Smooth muscle cell (in vitro differentiated cells): Measurements from ENCODE around the gene HEY2. TPM values are rescaled to one million over a fixed set of nuclear protein-coding genes. Genes with fewer than 3 reads are reported as not detected.
A peak's percentile ranks its signal among the peaks of the same experiment; 100 is the strongest.

Experiments
- DNase-seq: peaks from one replicate; lab custom pipeline; 2025; ENCODE audit not compliant: unreplicated experiment; lab: John Stamatoyannopoulos, UW
- H2AFZ ChIP-seq: fragments of 200-600 bp; sonication (generic); 2 replicates; pipeline ENCODE4 v1.6.0; 2016; ENCODE audit warnings: antibody characterized with exemption, low read depth, mild to moderate bottlenecking
- H3F3A ChIP-seq: fragments of 200-600 bp; sonication (generic); 2 replicates; pipeline ENCODE4 v1.6.0; 2017; ENCODE audit warnings: antibody characterized with exemption, low read depth
- H3K27ac ChIP-seq: fragments of 200-600 bp; sonication (generic); 2 replicates; pipeline ENCODE4 v1.5.1; 2016; ENCODE audit warnings: low read depth, mild to moderate bottlenecking
- H3K27me3 ChIP-seq: fragments of 200-600 bp; sonication (generic); 2 replicates; pipeline ENCODE4 v1.6.1; 2016; ENCODE audit warnings: low read depth, mild to moderate bottlenecking
- H3K36me3 ChIP-seq: fragments of 200-600 bp; sonication (generic); 2 replicates; pipeline ENCODE4 v1.5.1; 2016; ENCODE audit warnings: low read depth
- H3K4me1 ChIP-seq: fragments of 200-600 bp; sonication (generic); 2 replicates; pipeline ENCODE4 v1.5.1; 2016; ENCODE audit warnings: low read depth
- H3K4me2 ChIP-seq: fragments of 200-600 bp; sonication (generic); 2 replicates; pipeline ENCODE4 v1.6.0; 2016; ENCODE audit warnings: mild to moderate bottlenecking
- H3K4me3 ChIP-seq: fragments of 200-600 bp; sonication (generic); 2 replicates; pipeline ENCODE4 v1.5.1; 2016; ENCODE audit warnings: mild to moderate bottlenecking
- H3K79me2 ChIP-seq: fragments of 200-600 bp; sonication (generic); 2 replicates; pipeline ENCODE4 v1.6.0; 2016; ENCODE audit warnings: low read depth, mild to moderate bottlenecking
- H3K9ac ChIP-seq: fragments of 200-600 bp; sonication (generic); 2 replicates; pipeline ENCODE4 v1.6.0; 2016; ENCODE audit warnings: low read depth
- H3K9me3 ChIP-seq: fragments of 200-600 bp; sonication (generic); replicated peaks from 2 replicates; pipeline ENCODE4 v1.5.1; 2016; ENCODE audit warnings: low read depth
- H4K20me1 ChIP-seq: fragments of 200-600 bp; sonication (generic); 2 replicates; pipeline ENCODE4 v1.6.0; 2016; ENCODE audit warnings: low read depth
- CTCF ChIP-seq: fragments of 200-600 bp; sonication (generic); IDR thresholded peaks from 2 replicates; pipeline ENCODE4 v1.5.1; 2017; ENCODE audit warnings: borderline replicate concordance, mild to moderate bottlenecking, antibody characterized with exemption; ENCODE audit not compliant: insufficient read depth, poor library complexity, severe bottlenecking
- WGBS: methylation state at CpG from one replicate; pipeline ENCODE4 v1.1.7; 2016; ENCODE audit warnings: low lambda C conversion rate; 5-methylcytosine and 5-hydroxymethylcytosine counted together
- polyA plus RNA-seq: library from polyadenylated mRNA; unstranded; fragments of >200 nt; fragmentation: Nextera tagmentation; extraction: Ambion mirVana; gene quantifications from 2 replicates; pipeline ENCODE4 v1.2.1, GENCODE V29; 2016
- total RNA-seq: library from RNA; depleted of rRNA; stranded (reverse); fragments of >200 nt; gene quantifications from 2 replicates; pipeline ENCODE4 v1.2.3, GENCODE V29; 2014

The HEY2 gene
- total and polyA plus RNA-seq, 2 experiments from 2014 or later: 17.2 to 35.2 TPM

- Histone ChIP-seq H3K4me2 (no peak overlapping the region), H3K79me2 (peaks cover 47% of the 10 kb centered on the region), H3K4me1 (peaks cover 5% of the 10 kb centered on the region), H3K36me3 (no peaks in the 10 kb centered on the region), H2AFZ (no peak overlapping the region), H3K4me3 (no peak overlapping the region), H3K27me3 (no peaks in the 10 kb centered on the region), H3K9me3 (no peaks in the 10 kb centered on the region), H3K9ac (no peak overlapping the region), H4K20me1 (no peaks in the 10 kb centered on the region), H3F3A (peaks cover 14% of the 10 kb centered on the region), H3K27ac (no peak overlapping the region)
- WGBS: 96% methylated on average over 5 of the region's 5 CpGs
- no peak for TF ChIP-seq CTCF
- DNase-seq: no peak
Measured at GRCh38 chr6:125794342-125795137, 45.1 kb downstream of the HEY2 start.

GRCh38 chr6:125795301-125795700 is 45.9 kb downstream of the HEY2 start:
- Histone ChIP-seq H3F3A (peaks cover 12% of the 10 kb centered on the region), H3K9me3 (no peaks in the 10 kb centered on the region), H3K27ac (no peak overlapping the region), H3K4me1 (peaks cover 5% of the 10 kb centered on the region), H3K4me2 (no peak overlapping the region), H4K20me1 (no peaks in the 10 kb centered on the region), H3K36me3 (no peaks in the 10 kb centered on the region), H3K4me3 (no peak overlapping the region), H3K79me2 (peaks cover 53% of the 10 kb centered on the region), H3K27me3 (no peaks in the 10 kb centered on the region), H2AFZ (no peak overlapping the region), H3K9ac (no peak overlapping the region)
- no peak for DNase-seq
- TF ChIP-seq CTCF: no peak
- 97% methylated on average over 1 of the region's 1 CpG for WGBS

GRCh38 chr6:125797120-125797885 is 47.9 kb downstream of the HEY2 start:
- DNase-seq: no peak
- H3K9ac ChIP-seq: no peak overlapping the region
- no peak overlapping the region for H3K4me3 ChIP-seq
- peaks cover 55% of the 10 kb centered on the region for H3K79me2 ChIP-seq
- H3K27me3 ChIP-seq: no peaks in the 10 kb centered on the region
- no peak for TF ChIP-seq CTCF
- no peaks in the 10 kb centered on the region for H4K20me1 ChIP-seq
- no peaks in the 10 kb centered on the region for H3K9me3 ChIP-seq
- peak overlapping the region; percentile 8 for H3K27ac ChIP-seq
- no peaks in the 10 kb centered on the region for H3F3A ChIP-seq
- H3K36me3 ChIP-seq: no peaks in the 10 kb centered on the region
- H2AFZ ChIP-seq: no peak overlapping the region
- no peak overlapping the region for H3K4me2 ChIP-seq
- 92% methylated on average over 3 of the region's 3 CpGs for WGBS
- no peaks in the 10 kb centered on the region for H3K4me1 ChIP-seq
